ENCODE data around the gene MPI.
A peak's percentile ranks its signal among the peaks of the same experiment; 100 is the strongest.

Gene MPI

GRCh38 chr15:74950078-74950908 is 60.5 kb downstream of the MPI start:
- peak; percentile 49 for DNase-seq (ENCODE audit: low read depth)
- H3K4me3 ChIP-seq (ENCODE audit: low read depth, low read length): no peak overlapping the region
- peak; percentile 100 for TF ChIP-seq CTCF (IDR thresholded peaks at IDR 0.05; ENCODE audit: control insufficient read depth, extremely low read depth, insufficient read depth)

GRCh38 chr15:74951006-74951405 is 61.2 kb downstream of the MPI start:
- H3K4me3 ChIP-seq (ENCODE audit: low read depth, low read length): no peak overlapping the region
- TF ChIP-seq CTCF (IDR thresholded peaks at IDR 0.05; ENCODE audit: control insufficient read depth, extremely low read depth, insufficient read depth): no peak
- no peak for DNase-seq (ENCODE audit: low read depth)

All from LNCaP clone FGC (cell line).